GM10847 (cell line): Measurements from ENCODE around the gene BLTP3A.

Experiments
- POLR2A ChIP-seq: IDR thresholded peaks from 2 replicates; pipeline ENCODE4 v1.6.1; 2011; ENCODE audit not compliant: insufficient read length; ENCODE audit errors: extremely low read depth

The BLTP3A gene, protein sequence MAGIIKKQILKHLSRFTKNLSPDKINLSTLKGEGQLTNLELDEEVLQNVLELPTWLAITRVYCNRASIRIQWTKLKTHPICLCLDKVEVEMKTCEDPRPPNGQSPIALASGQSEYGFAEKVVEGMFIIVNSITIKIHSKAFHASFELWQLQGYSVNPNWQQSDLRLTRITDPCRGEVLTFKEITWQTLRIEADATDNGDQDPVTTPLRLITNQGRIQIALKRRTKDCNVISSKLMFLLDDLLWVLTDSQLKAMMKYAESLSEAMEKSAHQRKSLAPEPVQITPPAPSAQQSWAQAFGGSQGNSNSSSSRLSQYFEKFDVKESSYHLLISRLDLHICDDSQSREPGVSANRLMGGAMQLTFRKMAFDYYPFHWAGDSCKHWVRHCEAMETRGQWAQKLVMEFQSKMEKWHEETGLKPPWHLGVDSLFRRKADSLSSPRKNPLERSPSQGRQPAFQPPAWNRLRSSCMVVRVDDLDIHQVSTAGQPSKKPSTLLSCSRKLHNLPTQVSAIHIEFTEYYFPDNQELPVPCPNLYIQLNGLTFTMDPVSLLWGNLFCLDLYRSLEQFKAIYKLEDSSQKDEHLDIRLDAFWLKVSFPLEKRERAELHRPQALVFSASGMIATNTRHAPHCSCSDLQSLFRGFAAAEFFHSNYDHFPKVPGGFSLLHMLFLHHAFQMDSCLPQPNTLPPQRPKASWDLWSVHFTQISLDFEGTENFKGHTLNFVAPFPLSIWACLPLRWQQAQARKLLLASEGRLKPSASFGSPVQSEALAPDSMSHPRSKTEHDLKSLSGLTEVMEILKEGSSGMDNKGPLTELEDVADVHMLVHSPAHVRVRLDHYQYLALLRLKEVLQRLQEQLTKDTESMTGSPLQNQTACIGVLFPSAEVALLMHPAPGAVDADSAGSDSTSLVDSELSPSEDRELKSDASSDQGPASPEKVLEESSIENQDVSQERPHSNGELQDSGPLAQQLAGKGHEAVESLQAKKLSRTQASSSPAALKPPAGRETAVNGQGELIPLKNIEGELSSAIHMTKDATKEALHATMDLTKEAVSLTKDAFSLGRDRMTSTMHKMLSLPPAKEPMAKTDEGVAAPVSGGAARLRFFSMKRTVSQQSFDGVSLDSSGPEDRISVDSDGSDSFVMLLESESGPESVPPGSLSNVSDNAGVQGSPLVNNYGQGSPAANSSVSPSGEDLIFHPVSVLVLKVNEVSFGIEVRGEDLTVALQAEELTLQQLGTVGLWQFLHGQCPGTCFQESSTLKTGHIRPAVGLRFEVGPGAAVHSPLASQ (N-terminal part only)

DNA sequence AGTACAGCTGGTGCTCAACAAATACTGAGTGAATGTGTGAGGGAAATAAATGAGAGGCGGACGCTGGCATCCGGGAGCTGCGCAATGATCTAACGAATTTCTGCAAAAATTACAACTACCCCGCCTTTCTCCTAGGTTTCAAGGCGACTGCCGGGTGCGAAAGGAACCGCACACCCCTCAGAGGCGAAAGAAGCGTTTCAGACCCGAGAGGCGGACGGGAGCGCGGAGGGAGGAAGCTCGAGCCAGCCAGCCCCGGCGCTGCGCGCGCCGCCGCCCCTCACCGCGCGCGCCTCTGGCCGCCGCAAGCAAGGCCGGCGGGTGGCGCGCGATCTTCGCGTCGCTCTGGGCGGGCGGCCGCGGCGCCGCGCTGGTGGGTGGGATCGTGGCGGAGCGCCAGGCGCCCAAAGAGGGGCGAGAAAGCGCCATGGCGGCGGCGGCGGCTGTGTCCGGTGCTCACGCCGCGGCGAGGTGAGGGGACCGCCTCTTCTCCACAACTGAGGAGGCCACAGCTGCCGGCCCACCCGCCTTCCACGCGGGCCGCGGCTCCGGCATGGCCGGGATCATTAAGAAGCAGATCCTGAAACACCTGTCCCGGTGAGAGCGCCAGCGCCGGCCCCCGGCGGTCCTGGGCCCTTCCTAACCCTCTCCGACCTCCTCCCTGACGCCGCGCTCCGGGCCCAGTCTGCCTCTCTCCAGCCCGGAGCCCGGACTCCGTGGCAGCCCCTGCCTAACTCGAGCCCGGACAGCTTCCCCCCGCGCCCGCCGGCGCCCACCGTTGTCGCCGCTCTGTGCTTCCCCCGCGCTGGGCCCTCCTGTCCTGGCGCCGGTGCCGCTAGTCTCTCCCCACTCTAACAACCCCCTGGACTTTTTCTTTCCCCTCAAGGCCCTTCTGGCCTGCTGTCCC lies at the start of gene BLTP3A:
TSS of gene BLTP3A (plus strand) at position 383 of the 904 bp plus-strand sequence. CDS start at position 551, 168 bp downstream.
- peak; percentile 59 for TF ChIP-seq POLR2A

DNA sequence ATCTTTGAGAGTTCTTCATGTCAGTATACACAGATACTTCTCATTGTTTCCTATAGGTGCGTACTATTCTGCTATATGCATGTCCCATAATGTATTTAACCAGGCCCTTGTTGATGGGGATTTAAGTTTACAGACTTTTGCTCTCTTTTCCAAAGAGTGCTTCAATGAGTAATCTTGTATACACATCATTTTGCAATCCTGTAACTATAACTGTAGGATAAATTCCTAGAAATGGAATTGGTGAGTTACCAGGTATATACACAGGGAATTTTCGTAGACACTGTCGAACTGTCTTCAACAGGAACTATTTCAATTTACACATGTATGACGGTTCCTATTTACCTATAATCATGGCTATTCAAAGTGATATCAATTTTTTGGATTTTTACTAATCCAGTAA lies 49.8 kb upstream of the BLTP3A start:
- no peak for TF ChIP-seq POLR2A

DNA sequence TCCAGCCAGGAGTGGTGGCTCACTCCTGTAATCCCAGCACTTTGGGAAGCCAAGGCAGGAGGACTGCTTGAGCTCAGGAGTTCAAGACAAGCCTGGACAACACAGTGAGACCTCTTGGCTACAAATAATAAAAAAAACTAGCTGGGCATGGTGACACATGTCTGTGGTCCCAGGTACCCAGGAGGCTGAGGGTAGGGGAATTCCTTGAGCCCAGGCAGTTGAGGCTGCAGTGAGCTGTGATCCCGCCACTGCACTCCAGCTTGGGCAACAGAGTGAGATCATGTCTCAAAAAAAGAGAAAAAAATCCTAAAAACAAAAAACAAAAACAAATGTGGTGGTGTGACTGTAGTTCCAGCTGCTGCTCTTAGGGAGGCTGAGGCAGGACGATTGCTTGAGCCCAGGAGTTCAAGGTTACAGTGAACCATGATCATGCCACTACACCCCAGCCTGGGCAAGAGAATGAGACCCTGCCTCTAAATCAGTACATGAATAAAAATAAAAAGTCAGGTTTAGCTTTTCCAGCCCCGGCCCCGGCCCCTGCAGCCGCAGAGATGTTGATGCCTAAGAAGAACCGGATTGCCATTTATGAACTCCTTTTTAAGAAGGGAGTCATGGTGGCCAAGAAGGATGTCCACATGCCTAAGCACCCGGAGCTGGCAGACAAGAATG lies 48.1 kb upstream of the BLTP3A start:
- no peak for TF ChIP-seq POLR2A

DNA sequence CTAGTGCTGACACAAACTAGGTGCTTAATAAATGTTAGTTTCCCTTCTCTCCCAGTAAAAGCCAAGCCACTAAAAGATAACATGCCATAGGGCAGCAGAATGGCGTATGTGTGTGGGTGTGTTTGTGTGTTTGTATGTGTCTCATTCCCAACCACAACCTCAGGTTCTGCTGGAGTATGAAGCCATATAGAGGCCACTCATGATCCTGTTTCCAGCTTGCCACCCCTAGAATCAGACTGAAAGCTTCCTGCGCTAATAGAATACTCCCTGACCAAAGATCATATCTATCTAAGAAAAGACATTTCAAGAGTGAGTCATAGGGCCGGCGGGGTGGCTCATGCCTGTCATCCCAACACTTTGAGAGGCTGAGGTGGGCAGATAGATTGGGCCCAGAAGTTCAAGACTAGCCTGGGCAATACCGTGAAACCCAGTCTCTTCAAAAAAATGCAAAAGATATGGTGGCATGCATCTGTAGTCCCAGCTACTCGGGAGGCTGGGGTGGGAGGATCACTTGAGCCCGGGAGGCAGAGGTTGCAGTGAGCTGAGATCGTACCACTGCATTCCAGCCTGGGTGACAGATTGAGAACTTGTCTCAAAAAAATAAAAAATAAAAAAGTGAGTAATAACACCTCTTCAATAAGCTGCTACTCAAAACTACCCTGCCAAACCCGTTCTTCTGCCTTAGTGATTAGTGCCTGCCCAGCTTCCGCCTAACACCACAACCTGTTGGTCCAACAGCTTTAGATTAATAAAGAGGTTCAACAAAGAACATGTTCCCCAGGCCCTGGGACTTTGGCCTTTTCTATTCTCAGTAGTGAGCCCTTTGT lies 46.4 kb upstream of the BLTP3A start:
- no peak for TF ChIP-seq POLR2A

DNA sequence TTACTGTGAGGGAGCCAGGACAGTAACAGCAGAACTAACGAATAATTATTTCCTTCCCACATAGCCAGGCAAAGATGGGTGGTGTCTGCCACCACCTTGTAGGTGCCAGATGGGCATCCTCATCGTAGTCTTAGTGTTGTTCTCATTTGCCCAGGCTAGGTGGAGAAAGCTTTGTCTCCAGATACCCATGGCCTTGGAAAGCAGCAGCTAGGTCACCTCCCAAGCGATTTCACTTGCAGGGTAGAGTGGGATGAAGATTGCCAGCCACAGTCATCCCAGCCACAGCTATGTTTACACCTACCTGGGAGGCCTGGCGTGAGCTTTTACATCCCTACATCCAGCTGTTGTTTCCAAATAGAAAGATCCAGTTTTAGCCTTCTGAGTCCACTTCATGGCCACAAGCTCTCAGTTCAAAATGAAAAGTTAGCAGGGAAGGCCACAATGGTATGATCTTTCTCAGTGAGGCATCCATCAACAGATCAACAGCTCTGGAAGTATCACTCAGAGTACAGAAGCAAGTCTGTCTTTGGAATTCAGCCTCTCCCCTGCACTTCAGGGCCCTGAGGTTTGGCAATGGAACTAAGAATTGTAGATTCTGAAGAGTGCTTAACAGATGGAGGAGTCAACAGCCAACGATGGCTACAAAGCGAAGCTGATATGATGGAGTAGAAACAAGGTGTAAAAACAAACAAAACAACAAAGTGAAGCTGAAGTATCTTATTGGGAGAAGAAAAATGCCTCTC lies 45.6 kb upstream of the BLTP3A start:
- TF ChIP-seq POLR2A = no peak

DNA sequence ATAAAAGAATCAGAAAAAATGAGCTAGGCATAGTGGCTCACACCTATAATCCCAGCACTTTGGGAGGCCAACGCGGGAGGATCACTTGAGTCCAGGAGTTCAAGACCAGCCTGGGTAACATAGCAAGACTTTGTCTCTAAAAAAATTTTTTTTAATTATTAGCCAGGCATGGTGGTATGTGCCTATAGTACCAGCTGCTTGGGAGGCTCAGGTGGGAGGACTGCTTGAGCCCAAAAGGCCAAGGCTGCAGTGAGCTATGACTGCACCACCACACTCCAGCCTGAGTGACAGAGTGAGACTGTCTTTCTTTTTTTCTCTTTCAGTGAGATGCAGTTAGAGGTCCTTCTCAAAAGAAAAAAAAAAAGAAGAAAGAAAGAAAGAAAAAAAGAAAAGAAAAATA lies 43.1 kb upstream of the BLTP3A start:
- TF ChIP-seq POLR2A = no peak

DNA sequence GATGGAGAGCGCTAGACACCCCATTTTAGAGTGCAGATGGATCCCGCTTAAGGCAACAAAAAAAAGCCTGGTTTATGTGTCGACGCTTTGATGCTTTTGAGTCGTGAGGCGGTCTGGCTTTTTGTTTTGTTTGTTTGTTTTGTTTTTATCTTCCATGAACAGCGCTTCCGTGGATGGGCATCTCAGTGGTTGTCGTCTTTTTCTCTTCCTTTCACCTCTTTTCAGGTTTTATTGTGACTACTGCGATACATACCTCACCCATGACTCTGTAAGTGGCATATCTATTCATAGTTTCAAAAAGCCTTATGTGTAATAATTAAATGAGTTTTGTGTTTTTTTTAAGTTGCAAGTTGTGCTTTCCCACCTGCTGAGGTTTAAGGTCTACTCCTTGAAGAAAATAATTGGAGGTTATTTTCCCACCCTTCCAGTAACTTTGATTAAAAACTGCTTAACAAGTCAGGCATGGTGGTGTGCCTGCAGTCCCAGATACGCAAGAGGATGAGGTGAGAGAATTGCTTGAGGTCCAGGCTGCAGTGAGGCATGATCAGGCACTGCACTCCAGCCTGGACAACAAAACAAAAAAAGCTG lies 34.1 kb upstream of the BLTP3A start:
- TF ChIP-seq POLR2A = no peak

DNA sequence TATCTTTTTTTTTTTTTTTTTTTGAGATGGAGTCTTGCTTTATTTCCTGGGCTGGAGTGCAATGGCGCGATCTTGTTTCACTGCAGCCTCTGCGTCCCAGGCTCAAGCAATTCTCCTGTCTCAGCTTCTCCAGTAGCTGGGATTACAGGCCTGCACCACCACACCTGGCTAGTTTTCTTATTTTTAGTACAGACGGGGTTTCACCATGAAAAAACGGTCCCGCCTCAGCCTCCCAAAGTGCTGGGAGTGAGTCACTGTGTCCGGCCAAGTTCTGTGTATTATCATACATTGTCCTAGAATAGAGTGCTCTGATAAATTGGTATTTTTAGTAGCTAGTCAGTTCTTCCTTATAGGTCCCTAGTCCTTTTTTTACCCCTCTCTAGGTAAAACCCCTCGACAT lies 31.8 kb upstream of the BLTP3A start:
- no peak for TF ChIP-seq POLR2A

DNA sequence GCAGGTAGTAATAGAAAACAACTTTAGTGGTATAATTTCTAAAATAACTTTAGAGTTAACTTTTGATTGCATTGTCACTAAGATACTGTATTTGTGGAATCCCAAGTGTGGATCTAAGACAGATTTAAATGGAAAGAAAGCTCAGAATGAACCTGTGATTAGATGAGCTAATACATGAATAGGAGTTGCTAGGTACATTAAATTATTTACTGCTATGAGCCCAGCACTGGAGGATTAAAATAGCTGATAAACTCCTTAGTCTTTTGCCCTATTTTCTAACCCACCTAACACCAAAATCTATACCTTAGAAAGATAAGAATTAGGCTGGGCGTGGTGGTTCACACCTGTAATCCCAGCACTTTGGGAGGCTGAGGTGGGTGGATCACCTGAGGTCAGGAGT lies 23.7 kb upstream of the BLTP3A start:
- TF ChIP-seq POLR2A = no peak

DNA sequence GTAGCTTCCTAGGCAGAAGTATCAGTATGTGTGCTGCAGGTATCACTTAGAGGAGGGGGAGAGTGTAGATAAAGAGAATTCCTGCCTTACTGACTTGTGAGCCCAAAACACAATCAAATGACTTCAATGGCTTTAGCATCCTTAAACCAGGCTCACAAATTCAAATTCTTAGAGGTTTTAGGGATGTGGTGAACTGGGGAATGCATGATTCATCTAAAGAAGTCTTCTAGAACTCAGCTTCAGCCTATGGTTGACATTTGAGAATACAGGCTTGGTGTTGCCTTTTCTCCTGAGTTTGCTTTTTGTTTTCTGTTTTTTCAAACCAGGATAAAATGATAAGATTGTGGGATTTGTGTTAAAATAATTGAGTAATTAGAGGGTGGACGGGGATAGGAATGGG lies 20.2 kb upstream of the BLTP3A start:
- no peak for TF ChIP-seq POLR2A

DNA sequence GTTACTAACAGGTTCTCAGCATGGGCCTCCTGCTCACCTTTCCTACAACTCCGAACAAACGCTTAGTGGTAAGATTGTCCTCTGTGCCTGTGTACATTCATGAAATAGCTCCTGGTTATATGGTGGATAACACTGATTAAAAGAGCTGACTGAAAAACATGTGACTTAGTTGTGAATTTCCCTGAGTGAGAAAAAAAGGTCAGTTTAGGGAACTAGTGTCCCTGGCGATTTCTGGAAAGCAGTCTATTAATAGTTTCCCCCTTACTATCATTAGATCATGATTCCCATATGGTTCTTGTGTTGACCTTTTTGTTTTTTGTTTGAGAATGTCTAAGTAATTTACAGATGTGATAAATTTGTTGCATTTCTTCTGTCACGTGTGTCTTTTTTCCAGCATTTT lies 18.9 kb upstream of the BLTP3A start:
- TF ChIP-seq POLR2A = no peak

DNA sequence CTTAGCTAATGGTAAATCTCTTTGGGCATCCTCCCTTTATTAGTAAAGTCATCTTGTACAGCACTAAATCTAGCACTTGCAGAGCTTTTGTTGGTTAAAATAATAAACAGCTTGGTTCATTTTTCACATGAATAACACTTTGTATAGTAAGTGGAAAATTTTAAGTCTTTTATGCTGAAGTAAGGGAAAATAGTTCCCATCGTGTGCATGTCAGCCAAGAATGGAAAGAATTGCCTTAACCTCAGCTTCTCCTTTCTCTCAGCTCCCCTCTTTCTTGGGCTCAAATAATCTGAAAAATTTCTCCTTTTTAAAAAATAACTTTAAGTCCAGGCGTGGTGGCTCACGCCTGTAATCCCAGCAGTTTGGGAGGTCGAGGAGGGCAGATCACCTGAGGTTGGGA lies 18.0 kb upstream of the BLTP3A start:
- TF ChIP-seq POLR2A = no peak
